Common myeloid progenitor, CD34-positive (primary cell): ENCODE measurements around the gene GPATCH2.

Experiments
- CTCF ChIA-PET: fragments of 350-600 bp; sonication (Branson Sonifier 250); formaldehyde crosslinking; loops from one replicate; lab custom pipeline; 2021; ENCODE audit warnings: antibody characterized with exemption; lab: Charles Lee
- POLR2A ChIA-PET: fragments of 350-600 bp; sonication (Branson Sonifier 250); formaldehyde crosslinking; loops from one replicate; lab custom pipeline; 2021; ENCODE audit warnings: antibody characterized with exemption; lab: Charles Lee
- DNase-seq, 3 donors: peaks; one replicate each; pipeline versions ENCODE4 v3.0.0 to v3.0.0-alpha.2; 2013
- H3K27ac ChIP-seq, 2 experiments: 1 replicate in 1 of 2; 2 replicates in 1 of 2; pipeline ENCODE4 v1.7.0; 2013; ENCODE audit warnings: inconsistent platforms in 2 of 2, low read length in 2 of 2, mild to moderate bottlenecking in 2 of 2, low read depth in 1 of 2, moderate library complexity in 1 of 2; ENCODE audit not compliant: severe bottlenecking in 2 of 2, insufficient read depth in 1 of 2, poor library complexity in 1 of 2
- H3K27me3 ChIP-seq, 5 experiments: replicated peaks in 2 of 5; 1 replicate in 3 of 5; 2 replicates in 2 of 5; pipeline versions ENCODE4 v1.6.1 to v1.7.0; 2013; ENCODE audit warnings: low read length in 4 of 5, mild to moderate bottlenecking in 2 of 5, moderate library complexity in 2 of 5, inconsistent platforms in 1 of 5; ENCODE audit not compliant: insufficient read depth in 5 of 5, control insufficient read depth in 4 of 5
- H3K36me3 ChIP-seq, 4 experiments: 1 replicate in 2 of 4; 2 replicates in 2 of 4; pipeline versions ENCODE4 v1.6.1 to v1.7.0; 2013; ENCODE audit warnings: low read length in 3 of 4, control low read depth in 1 of 4, mild to moderate bottlenecking in 1 of 4; ENCODE audit not compliant: control insufficient read depth in 4 of 4, insufficient read depth in 4 of 4
- H3K4me1 ChIP-seq, 4 experiments: 1 replicate in 3 of 4; 2 replicates in 1 of 4; pipeline versions ENCODE4 v1.6.1 to v1.7.1; 2013; ENCODE audit warnings: low read length in 3 of 4, mild to moderate bottlenecking in 3 of 4, control low read depth in 1 of 4, inconsistent platforms in 1 of 4, moderate library complexity in 1 of 4; ENCODE audit not compliant: control insufficient read depth in 4 of 4, insufficient read depth in 4 of 4; ENCODE audit errors: control extremely low read depth in 1 of 4
- H3K4me3 ChIP-seq, 7 experiments: 1 replicate in 4 of 7; 2 replicates in 3 of 7; pipeline versions ENCODE4 v1.5.1 to v1.7.0; 2013; ENCODE audit warnings: mild to moderate bottlenecking in 7 of 7, low read length in 6 of 7, moderate library complexity in 6 of 7, inconsistent platforms in 2 of 7, low read depth in 2 of 7, control low read depth in 1 of 7; ENCODE audit not compliant: insufficient read depth in 4 of 7, control insufficient read depth in 1 of 7; ENCODE audit errors: extremely low read depth in 1 of 7
- H3K9me3 ChIP-seq, 5 experiments: 1 replicate in 4 of 5; 2 replicates in 1 of 5; pipeline versions ENCODE4 v1.6.1 to v1.7.1; 2013; ENCODE audit warnings: low read length in 4 of 5, mild to moderate bottlenecking in 2 of 5, inconsistent platforms in 1 of 5, low read depth in 1 of 5, moderate library complexity in 1 of 5; ENCODE audit not compliant: control insufficient read depth in 4 of 5, insufficient read depth in 2 of 5; ENCODE audit errors: control extremely low read depth in 1 of 5
- WGBS: methylation state at CpG from one replicate; pipeline ENCODE4 v1.1.5; 2013; ENCODE audit not compliant: insufficient coverage; 5-methylcytosine and 5-hydroxymethylcytosine counted together

GPATCH2 gene

GRCh38 chr1:217457016-217457415 lies 173.9 kb downstream of the GPATCH2 start:
- H3K27me3 ChIP-seq: no peaks in the 10 kb centered on the region
- no peak overlapping the region for H3K4me3 ChIP-seq
- no peaks in the 10 kb centered on the region for H3K9me3 ChIP-seq
- CTCF ChIA-PET: no interaction called here
- H3K36me3 ChIP-seq: no peaks in the 10 kb centered on the region
- POLR2A ChIA-PET: no interaction called here
- no peak overlapping the region for H3K27ac ChIP-seq
- no peaks in the 10 kb centered on the region for H3K4me1 ChIP-seq
- DNase-seq: no peak
- no CpG with 5 or more reads among the region's 2 CpGs for WGBS

GRCh38 chr1:217456261-217456660 lies 174.6 kb downstream of the GPATCH2 start:
- Histone ChIP-seq H3K27me3 (no peaks in the 10 kb centered on the region), H3K4me1 (no peaks in the 10 kb centered on the region), H3K27ac (no peak overlapping the region), H3K36me3 (no peaks in the 10 kb centered on the region), H3K9me3 (no peaks in the 10 kb centered on the region), H3K4me3 (no peak overlapping the region)
- DNase-seq: no peak
- WGBS: 100% methylated on average over 1 of the region's 2 CpGs
- POLR2A ChIA-PET: no interaction called here
- CTCF ChIA-PET: no interaction called here

GRCh38 chr1:217453816-217454215 lies 177.1 kb downstream of the GPATCH2 start:
- Histone ChIP-seq H3K27me3 (no peaks in the 10 kb centered on the region), H3K4me3 (no peak overlapping the region), H3K36me3 (peaks cover 0 to 2% (median 0%) of the 10 kb centered on the region in 4 experiments), H3K27ac (no peak overlapping the region), H3K9me3 (no peaks in the 10 kb centered on the region), H3K4me1 (no peaks in the 10 kb centered on the region)
- CTCF ChIA-PET: no interaction called here
- POLR2A ChIA-PET: no interaction called here
- DNase-seq: no peak
- 100% methylated on average over 2 of the region's 4 CpGs for WGBS

GRCh38 chr1:217449370-217449769 lies 181.5 kb downstream of the GPATCH2 start:
- ChIA-PET CTCF (no interaction called here), POLR2A (no interaction called here)
- H3K27ac ChIP-seq: no peak overlapping the region
- peaks cover 0 to 3% (median 0%) of the 10 kb centered on the region in 4 experiments for H3K36me3 ChIP-seq
- H3K9me3 ChIP-seq: no peaks in the 10 kb centered on the region
- H3K4me1 ChIP-seq: no peaks in the 10 kb centered on the region
- H3K27me3 ChIP-seq: no peaks in the 10 kb centered on the region
- DNase-seq: no peak
- no CpG with 5 or more reads among the region's 6 CpGs for WGBS
- no peak overlapping the region for H3K4me3 ChIP-seq

- Histone ChIP-seq H3K9me3 (peaks cover 0 to 3% (median 0%) of the 10 kb centered on the region in 5 experiments), H3K4me3 (no peak overlapping the region), H3K27ac (no peak overlapping the region), H3K36me3 (peaks cover 0 to 1% (median 0%) of the 10 kb centered on the region in 4 experiments), H3K4me1 (no peaks in the 10 kb centered on the region), H3K27me3 (no peaks in the 10 kb centered on the region)
- ChIA-PET POLR2A (no interaction called here), CTCF (no interaction called here)
- no CpG with 5 or more reads among the region's 2 CpGs for WGBS
- no peak for DNase-seq
Measured at GRCh38 chr1:217443845-217444244, 187.0 kb downstream of the GPATCH2 start.

- H3K27ac ChIP-seq: no peak overlapping the region
- no peak overlapping the region for H3K4me3 ChIP-seq
- H3K9me3 ChIP-seq: peaks cover 0 to 3% (median 0%) of the 10 kb centered on the region in 5 experiments
- H3K27me3 ChIP-seq: no peaks in the 10 kb centered on the region
- no peak for DNase-seq
- 85% methylated on average over 3 of the region's 3 CpGs for WGBS
- peaks cover 0 to 8% (median 0%) of the 10 kb centered on the region in 4 experiments for H3K36me3 ChIP-seq
- no peaks in the 10 kb centered on the region for H3K4me1 ChIP-seq
- ChIA-PET POLR2A (no interaction called here), CTCF (no interaction called here)
Measured at GRCh38 chr1:217437376-217437775, 193.5 kb downstream of the GPATCH2 start.

- ChIA-PET POLR2A (no interaction called here), CTCF (interaction anchor here (0.7 kb wide), 1 partner anchor 17 kb away, joined by 3 read pairs; no protein-coding TSS in a partner anchor)
- H3K27me3 ChIP-seq: no peaks in the 10 kb centered on the region
Measured at GRCh38 chr1:217435204-217435603, 195.7 kb downstream of the GPATCH2 start.

More at GRCh38 chr1:217435204-217435603, 195.7 kb downstream of the GPATCH2 start:
- Histone ChIP-seq H3K4me3 (no peak overlapping the region), H3K36me3 (peaks cover 0 to 8% (median 0%) of the 10 kb centered on the region in 4 experiments), H3K4me1 (no peaks in the 10 kb centered on the region), H3K9me3 (peaks cover 0 to 1% (median 0%) of the 10 kb centered on the region in 5 experiments), H3K27ac (no peak overlapping the region)
- DNase-seq: no peak
- WGBS: 100% methylated on average over 2 of the region's 4 CpGs
